ENCODE measurements around the gene GAS2L2. TPM values are rescaled to one million over a fixed set of nuclear protein-coding genes. Genes with fewer than 3 reads are reported as not detected.

GAS2L2 gene
- total and polyA plus RNA-seq, 2 of the 8 experiments (the other 6 are each of a cell fraction or from before 2014, with no cell fraction given), result 0.09 to 0.13 TPM

DNA sequence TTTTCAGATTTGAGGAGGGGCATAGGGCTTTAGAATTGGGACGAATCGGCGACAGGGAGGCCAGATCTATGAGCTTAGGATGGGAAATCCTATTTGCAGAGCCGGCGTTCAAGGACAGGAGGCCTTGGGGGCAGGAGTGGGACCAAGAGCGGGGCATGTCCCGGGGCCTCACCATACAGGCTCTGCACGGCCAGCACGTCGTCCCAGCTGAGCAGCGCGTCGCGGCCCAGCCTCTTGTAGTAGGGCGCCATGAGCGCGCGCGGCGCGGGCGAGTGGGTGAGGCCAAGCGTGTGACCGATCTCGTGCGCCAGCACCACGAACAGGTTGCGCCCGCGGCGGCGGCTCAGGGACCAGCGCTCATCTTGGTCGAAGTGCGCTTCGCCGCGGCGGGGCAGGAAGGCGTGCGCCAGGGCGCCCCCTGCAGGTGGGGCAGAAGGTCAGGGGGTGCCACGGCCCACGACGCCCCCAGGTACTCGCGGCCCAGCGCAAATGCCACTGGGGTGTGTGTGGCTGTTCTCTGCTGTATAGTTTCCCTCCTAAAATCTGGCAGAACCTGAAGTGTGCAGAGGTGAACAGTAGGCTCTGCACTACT lies 17.0 kb upstream of the GAS2L2 start (continued):
- TF ChIP-seq CTCF (IDR thresholded peaks at IDR 0.05; ENCODE audit: control extremely low read depth in 1 of 3, insufficient read depth in 1 of 3, low read depth in 1 of 3, low read length in 3 of 3) (peak; percentile 5 to 60 (median 43); a peak in 2 of 4 replicates), EP300 (IDR thresholded peaks at IDR 0.05; ENCODE audit: borderline replicate concordance in 1 of 2, low read depth in 2 of 2, low read length in 2 of 2) (no peak)
